Activated T-cell treated with anti-CD3 and anti-CD28 coated beads, Interleukin-2, amount 50 U/mL, for 72 hours (primary cell): ENCODE data around the gene ZP1. TPM values are rescaled to one million over a fixed set of nuclear protein-coding genes. Genes with fewer than 3 reads are reported as not detected.

Experiments used
- ATAC-seq, 2 donors: fragments of 150-1000 bp; cut with Tn5 transposase; replicated peaks in 1 of 2; 2 replicates each; pipeline ENCODE4 v1.10.0; 2021; ENCODE audit warnings: moderate library complexity in 2 of 2, mild to moderate bottlenecking in 1 of 2
- DNase-seq, 2 donors: peaks; one replicate each; pipeline ENCODE4 v3.0.0; 2021 to 2022; ENCODE audit warnings: mixed read lengths in 1 of 2
- H3K27ac Mint-ChIP-seq: one replicate; pipeline ENCODE4 v1.8.0; 2022; ENCODE audit warnings: mild to moderate bottlenecking, moderate library complexity, mixed read lengths
- H3K27me3 Mint-ChIP-seq: one replicate; pipeline ENCODE4 v1.8.0; 2022; ENCODE audit warnings: low read depth, mixed read lengths
- H3K36me3 Mint-ChIP-seq, 2 donors: one replicate each; pipeline ENCODE4 v1.8.0; 2022; ENCODE audit warnings: mixed read lengths in 2 of 2, mild to moderate bottlenecking in 1 of 2; ENCODE audit not compliant: insufficient read depth in 2 of 2
- H3K4me1 Mint-ChIP-seq: one replicate; pipeline ENCODE4 v1.8.0; 2022; ENCODE audit warnings: low read depth, mixed read lengths
- H3K4me3 Mint-ChIP-seq, 2 donors: one replicate each; pipeline ENCODE4 v1.8.0; 2022; ENCODE audit warnings: mild to moderate bottlenecking in 2 of 2, mixed read lengths in 2 of 2, moderate library complexity in 2 of 2
- H3K9me3 Mint-ChIP-seq, 2 donors: one replicate each; pipeline ENCODE4 v1.8.0; 2022; ENCODE audit warnings: mixed read lengths in 2 of 2
- total RNA-seq, 2 donors: library from RNA; stranded (reverse); gene quantifications; one replicate each; pipeline ENCODE4 v1.2.3, GENCODE V29; 2022

The ZP1 gene
- total RNA-seq, 2 donors from 2014 or later: not detected

- DNase-seq (no peak), ATAC-seq (no peak)
- Mint-ChIP-seq H3K36me3 (peaks cover 2 to 7% of the 10 kb centered on the region in 2 donors), H3K4me3 (no peak overlapping the region), H3K27me3 (no peaks in the 10 kb centered on the region), H3K9me3 (no peaks in the 10 kb centered on the region), H3K27ac (no peak overlapping the region), H3K4me1 (peaks cover 8% of the 10 kb centered on the region)
Measured at GRCh38 chr11:60849641-60850520, 17.5 kb upstream of the ZP1 start.

GRCh38 chr11:60851327-60852104 is 15.8 kb upstream of the ZP1 start:
- Mint-ChIP-seq H3K27me3 (no peaks in the 10 kb centered on the region), H3K27ac (no peak overlapping the region), H3K9me3 (no peaks in the 10 kb centered on the region), H3K36me3 (peaks cover 2 to 4% of the 10 kb centered on the region in 2 donors), H3K4me3 (no peak overlapping the region), H3K4me1 (no peaks in the 10 kb centered on the region)
- DNase-seq (no peak), ATAC-seq (no peak)

GRCh38 chr11:60852117-60852981 is 15.0 kb upstream of the ZP1 start:
- no peak for DNase-seq
- ATAC-seq: no peak
- Mint-ChIP-seq H3K4me1 (no peaks in the 10 kb centered on the region), H3K27ac (no peak overlapping the region), H3K36me3 (peaks cover 2 to 4% of the 10 kb centered on the region in 2 donors), H3K27me3 (no peaks in the 10 kb centered on the region), H3K9me3 (no peaks in the 10 kb centered on the region), H3K4me3 (no peak overlapping the region)

DNA sequence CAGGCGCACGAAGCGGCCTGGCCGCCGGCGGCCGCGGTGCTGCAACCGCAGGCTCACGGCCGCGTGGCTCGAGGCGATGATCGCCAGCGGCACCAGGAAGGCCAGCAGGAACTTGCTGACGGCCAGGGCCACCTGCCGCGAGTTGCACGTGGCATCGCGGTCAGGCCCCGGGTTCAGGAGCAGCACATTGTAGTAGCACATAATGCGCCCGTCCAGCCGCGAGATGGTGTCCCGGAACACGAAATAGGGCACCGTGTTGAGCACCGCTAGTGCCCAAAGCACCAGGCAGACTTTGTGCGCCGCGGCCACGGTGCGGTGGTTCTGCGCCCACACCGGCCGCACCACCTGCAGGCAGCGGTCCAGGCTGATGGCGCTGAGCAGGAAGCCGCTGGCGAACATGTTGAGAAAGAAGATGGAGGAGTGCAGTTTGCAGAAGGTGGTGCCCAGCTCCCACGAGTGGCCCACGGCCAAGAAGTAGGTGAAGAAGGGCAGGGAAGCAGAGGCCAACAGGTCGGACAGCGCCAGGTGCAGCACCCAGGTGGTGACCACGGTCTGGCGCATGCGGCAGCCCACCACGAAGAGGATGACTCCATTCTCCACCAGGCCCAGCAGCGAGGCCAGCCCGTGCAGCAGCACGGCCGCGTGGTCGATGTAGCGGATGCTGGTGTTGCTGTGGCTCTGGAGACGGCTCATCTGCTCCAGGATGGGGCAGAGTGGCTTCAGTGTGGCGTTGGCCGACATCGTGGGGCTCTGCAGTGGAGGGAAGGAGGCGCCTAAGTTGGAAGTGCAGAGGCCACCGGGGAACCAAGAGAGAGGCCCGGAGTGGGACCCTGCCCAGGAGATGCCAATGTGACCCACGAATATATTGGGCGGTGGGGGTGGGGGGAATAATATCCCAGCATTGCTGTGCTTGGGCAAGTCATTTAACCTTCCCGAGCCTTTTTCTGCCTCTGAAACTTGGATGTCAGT is 14.1 kb upstream of the ZP1 start:
- peaks cover 7% of the 10 kb centered on the region for H3K4me1 Mint-ChIP-seq

DNA sequence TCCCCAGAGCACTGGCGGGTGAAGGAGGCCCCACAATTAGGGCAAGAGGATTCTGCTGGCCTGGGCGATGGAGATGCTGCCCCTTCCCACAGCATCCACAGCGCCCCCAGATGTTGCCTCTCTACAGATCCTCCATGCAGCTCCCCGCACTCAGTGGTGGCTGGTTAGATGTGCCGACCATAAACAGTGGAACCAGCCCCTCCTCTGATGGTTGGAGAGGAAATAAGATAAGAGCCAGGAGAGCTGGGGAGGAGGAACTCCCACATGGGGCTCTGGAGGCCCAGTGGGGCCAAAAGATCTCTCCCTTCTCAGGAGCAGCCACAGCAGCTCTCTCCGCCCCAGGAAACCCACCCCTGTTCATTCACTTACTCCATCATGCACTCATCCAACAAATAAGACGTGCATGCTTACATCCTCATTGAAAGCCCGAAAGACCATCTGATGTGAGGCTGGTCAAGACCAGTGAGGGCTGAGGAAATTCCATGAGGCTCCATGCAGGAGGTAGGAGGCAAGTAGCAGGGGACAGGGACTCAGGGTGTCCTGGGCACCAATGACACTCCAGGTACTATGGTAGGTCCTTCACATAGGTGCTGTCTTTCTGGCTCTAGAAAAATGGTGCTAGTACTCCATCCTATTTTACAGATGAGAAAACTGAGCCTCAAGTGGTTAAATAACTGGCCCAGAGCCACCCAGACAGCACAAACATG is 13.0 kb upstream of the ZP1 start:
- Mint-ChIP-seq H3K4me1 (peaks cover 17% of the 10 kb centered on the region), H3K36me3 (peaks cover 0 to 1% of the 10 kb centered on the region in 2 donors), H3K27ac (no peak overlapping the region), H3K9me3 (no peaks in the 10 kb centered on the region), H3K27me3 (no peaks in the 10 kb centered on the region), H3K4me3 (no peak overlapping the region)
- DNase-seq (no peak), ATAC-seq (no peak)

More for the DNA sequence above, 14.1 kb upstream of the ZP1 start:
- DNase-seq: no peak
- Mint-ChIP-seq H3K9me3 (no peaks in the 10 kb centered on the region), H3K27me3 (no peaks in the 10 kb centered on the region), H3K4me3 (no peak overlapping the region), H3K27ac (no peak overlapping the region), H3K36me3 (peaks cover 2 to 4% of the 10 kb centered on the region in 2 donors)
- ATAC-seq: no peak

GRCh38 chr11:60854847-60855725 is 12.3 kb upstream of the ZP1 start:
- no peak for DNase-seq
- Mint-ChIP-seq H3K9me3 (no peaks in the 10 kb centered on the region), H3K4me1 (peaks cover 19% of the 10 kb centered on the region), H3K36me3 (peaks cover 0 to 1% of the 10 kb centered on the region in 2 donors), H3K27ac (no peak overlapping the region), H3K27me3 (no peaks in the 10 kb centered on the region), H3K4me3 (no peak overlapping the region)
- ATAC-seq: no peak

DNA sequence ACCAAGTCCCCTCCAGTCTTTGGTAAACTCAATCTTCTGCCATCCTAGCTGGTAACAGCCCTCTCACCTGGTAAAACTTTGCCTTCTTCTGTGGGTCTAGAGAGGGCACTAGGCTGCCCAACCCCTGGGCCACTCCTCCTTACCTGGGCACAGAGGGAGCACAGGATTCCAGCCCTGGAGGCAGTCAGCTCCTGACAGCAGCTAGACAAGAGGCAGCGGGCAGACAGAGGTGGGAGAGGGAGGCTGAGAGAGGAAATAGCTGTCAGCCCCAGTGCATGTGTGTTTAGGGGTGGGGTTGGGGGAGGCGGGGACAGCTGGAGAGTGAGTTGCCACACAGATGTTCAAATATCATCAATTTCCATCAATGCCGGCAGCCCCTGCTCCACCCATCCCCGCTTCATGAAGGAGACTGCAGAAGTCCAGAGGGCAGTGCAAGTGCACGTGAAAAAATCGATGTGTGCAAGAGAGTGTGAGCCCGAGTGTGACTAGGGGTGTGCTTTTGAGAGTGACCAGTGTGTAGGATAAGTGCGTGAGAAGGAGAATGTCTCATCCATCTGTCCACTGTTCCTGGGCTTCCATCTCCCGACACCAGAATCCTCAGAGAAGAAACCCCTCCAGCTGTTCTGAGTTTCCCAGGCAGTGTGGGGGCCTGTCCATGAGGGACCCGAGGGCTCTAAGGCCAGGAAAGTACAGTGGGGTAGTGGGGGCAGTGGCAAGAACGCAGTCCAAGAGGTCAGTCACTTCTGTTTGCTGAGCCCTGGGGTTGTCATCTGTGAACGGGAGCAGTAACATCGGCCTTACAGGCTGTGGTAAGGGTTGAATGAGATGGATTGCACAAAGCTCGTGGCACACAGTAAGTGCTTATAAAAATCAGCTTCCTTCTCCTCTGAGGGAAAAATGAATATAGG is 11.4 kb upstream of the ZP1 start, which contains the start of gene PTGDR2:
Gene PTGDR2, minus strand, starts transcription at position 225 of the 908 bp plus-strand sequence. CDS start 2,228 bp downstream, outside the sequence.
- peaks cover 0 to 1% of the 10 kb centered on the region in 2 donors for H3K36me3 Mint-ChIP-seq
- H3K27me3 Mint-ChIP-seq: no peaks in the 10 kb centered on the region
- ATAC-seq (no peak), DNase-seq (no peak)
- no peak within 1 kb of the TSS for H3K4me3 Mint-ChIP-seq
- no peak within 1 kb of the TSS for H3K27ac Mint-ChIP-seq
- H3K9me3 Mint-ChIP-seq: no peaks in the 10 kb centered on the region
- H3K4me1 Mint-ChIP-seq: peaks cover 19% of the 10 kb centered on the region

DNA sequence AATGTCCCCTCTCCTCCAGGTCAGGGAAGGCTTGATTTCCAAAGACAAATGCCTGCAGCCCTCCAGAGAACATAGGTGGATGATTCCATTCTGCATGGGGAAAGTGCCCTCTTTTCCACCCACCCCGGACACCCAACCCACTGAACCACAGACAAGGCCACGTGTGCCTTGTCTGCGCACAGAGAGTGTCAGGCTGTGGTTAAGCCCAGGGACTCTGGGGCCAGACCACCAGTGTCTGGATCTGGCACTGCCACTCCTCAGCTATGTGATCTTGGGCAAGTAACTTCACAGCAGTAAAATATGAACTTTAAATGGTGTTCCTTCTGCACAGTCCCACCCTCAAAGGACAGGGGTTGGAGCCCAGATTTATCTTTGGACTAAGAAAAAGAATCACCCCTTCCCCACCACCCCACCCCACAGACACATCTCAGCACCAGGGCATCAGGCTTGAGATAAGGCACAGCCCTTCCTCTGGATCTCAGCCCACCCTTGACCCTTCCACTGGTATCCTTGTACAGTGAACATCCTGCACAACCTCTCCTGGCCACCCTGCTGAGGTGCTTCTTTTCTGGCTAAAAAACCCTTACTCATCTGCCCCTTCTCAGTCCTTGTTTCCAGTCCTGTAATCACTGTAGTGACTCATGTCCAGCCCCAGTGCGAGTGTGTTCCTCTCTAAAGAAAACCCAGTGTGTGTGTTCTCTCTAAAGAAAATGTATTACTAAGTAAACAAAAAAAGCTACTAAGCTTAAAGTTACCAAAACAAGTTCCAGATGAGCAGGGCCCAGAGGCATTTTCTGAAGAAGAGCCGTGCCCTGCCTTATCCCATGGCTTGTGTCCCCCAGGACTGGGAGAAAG is 9.7 kb upstream of the ZP1 start:
- H3K4me3 Mint-ChIP-seq: no peak overlapping the region
- ATAC-seq (peak; percentile 60 to 76), DNase-seq (no peak)
- H3K9me3 Mint-ChIP-seq: no peaks in the 10 kb centered on the region
- no peaks in the 10 kb centered on the region for H3K27me3 Mint-ChIP-seq
- H3K4me1 Mint-ChIP-seq: peaks cover 19% of the 10 kb centered on the region
- H3K36me3 Mint-ChIP-seq: no peaks in the 10 kb centered on the region
- H3K27ac Mint-ChIP-seq: no peak overlapping the region

GRCh38 chr11:60858236-60858635 is 9.1 kb upstream of the ZP1 start:
- no peaks in the 10 kb centered on the region for H3K27me3 Mint-ChIP-seq
- H3K4me3 Mint-ChIP-seq: no peak overlapping the region
- ATAC-seq (peak in 1 of 2 donors; percentile 3), DNase-seq (no peak)
- H3K4me1 Mint-ChIP-seq: peaks cover 19% of the 10 kb centered on the region
- H3K36me3 Mint-ChIP-seq: no peaks in the 10 kb centered on the region
- H3K27ac Mint-ChIP-seq: no peak overlapping the region
- H3K9me3 Mint-ChIP-seq: no peaks in the 10 kb centered on the region
